Mucosa of descending colon (tissue), 3 donors: ENCODE data around the gene MYH7. TPM values are rescaled to one million over a fixed set of nuclear protein-coding genes. Genes with fewer than 3 reads are reported as not detected.

Experiments used
- ATAC-seq: fragments of 200-7000 bp; cut with Tn5 transposase; one replicate; pipeline ENCODE4 v1.9.1; 2020; ENCODE audit warnings: mild to moderate bottlenecking, moderate library complexity
- DNase-seq, 3 donors: peaks; one replicate each; pipeline ENCODE4 v3.0.0-alpha.2; 2020
- H3K36me3 ChIP-seq: fragments of 200-600 bp; one replicate; pipeline ENCODE4 v1.8.0; 2021; ENCODE audit warnings: low read depth, mild to moderate bottlenecking
- H3K4me1 ChIP-seq: fragments of 200-600 bp; one replicate; pipeline ENCODE4 v1.8.0; 2021; ENCODE audit warnings: low read depth, mild to moderate bottlenecking
- H3K4me3 ChIP-seq: fragments of 200-600 bp; one replicate; pipeline ENCODE4 v1.8.0; 2021; ENCODE audit warnings: mild to moderate bottlenecking
- H3K9me3 ChIP-seq: fragments of 200-600 bp; one replicate; pipeline ENCODE4 v1.8.0; 2021; ENCODE audit warnings: mild to moderate bottlenecking
- intact Hi-C, 2 donors: fragments of 100-400 bp; cut with DNase I in 1 of 2; cut with micrococcal nuclease in 1 of 2; formaldehyde crosslinking; loops; one replicate each; pipeline versions ENCODE4 v1.11.0 to v1.11.1; 2022; cut with DNase I, micrococcal nuclease
- total RNA-seq, 3 donors: library from RNA; stranded (reverse); fragmentation: NEBNext Ultra II Directional in 2 of 3; extraction: Animal tissue kit (Norgen Biotek cat#: 25700) in 2 of 3; gene quantifications; one replicate each; pipeline versions ENCODE4 v1.2.1 to v1.2.4, GENCODE V29; 2021 to 2023
- TF ChIP-seq, protein P1 (sequence below): fragments of 200-600 bp; IDR thresholded peaks from one replicate; pipeline ENCODE4 v1.8.0; 2022; ENCODE audit warnings: antibody characterized with exemption, mild to moderate bottlenecking
- donor health status: DM: no; HTN: no; CAD: no; lungs with moderate emphysema.
- donor health status: DM: no; HTN: no; CAD: no.
- donor health status: DM: no; HTN: yes; CAD: no.

MYH7 gene
- total RNA-seq, 3 donors from 2014 or later: 0.13 to 6.2 (median 1.2) TPM

DNA sequence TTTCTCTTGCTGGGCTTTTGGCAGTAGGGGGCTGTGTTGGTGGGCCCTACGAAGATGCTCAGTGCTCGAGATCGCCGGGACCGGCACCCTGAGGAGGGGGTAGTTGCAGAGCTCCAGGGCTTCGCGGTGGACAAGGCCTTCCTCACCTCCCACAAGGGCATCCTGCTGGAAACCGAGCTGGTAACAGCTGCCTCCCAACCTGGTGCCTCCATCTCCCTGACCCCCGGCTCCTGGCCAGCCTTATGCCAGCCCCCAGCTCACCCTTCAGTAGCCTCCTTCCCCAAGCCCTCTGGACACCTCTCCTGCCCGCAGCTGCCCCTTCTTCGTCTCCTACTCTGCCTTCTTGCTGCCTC, 58.3 kb downstream of the MYH7 start:
- Histone ChIP-seq H3K4me1 (no peaks in the 10 kb centered on the region), H3K4me3 (no peak overlapping the region), H3K9me3 (no peaks in the 10 kb centered on the region), H3K36me3 (no peaks in the 10 kb centered on the region)
- DNase-seq (no peak), ATAC-seq (no peak)
- TF ChIP-seq, protein P1, sequence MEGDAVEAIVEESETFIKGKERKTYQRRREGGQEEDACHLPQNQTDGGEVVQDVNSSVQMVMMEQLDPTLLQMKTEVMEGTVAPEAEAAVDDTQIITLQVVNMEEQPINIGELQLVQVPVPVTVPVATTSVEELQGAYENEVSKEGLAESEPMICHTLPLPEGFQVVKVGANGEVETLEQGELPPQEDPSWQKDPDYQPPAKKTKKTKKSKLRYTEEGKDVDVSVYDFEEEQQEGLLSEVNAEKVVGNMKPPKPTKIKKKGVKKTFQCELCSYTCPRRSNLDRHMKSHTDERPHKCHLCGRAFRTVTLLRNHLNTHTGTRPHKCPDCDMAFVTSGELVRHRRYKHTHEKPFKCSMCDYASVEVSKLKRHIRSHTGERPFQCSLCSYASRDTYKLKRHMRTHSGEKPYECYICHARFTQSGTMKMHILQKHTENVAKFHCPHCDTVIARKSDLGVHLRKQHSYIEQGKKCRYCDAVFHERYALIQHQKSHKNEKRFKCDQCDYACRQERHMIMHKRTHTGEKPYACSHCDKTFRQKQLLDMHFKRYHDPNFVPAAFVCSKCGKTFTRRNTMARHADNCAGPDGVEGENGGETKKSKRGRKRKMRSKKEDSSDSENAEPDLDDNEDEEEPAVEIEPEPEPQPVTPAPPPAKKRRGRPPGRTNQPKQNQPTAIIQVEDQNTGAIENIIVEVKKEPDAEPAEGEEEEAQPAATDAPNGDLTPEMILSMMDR: no peak
- intact Hi-C loops: loop anchor here in 1 of 2 donors (5.0 kb wide), 1 partner anchor 50 kb away; no protein-coding TSS in a partner anchor

DNA sequence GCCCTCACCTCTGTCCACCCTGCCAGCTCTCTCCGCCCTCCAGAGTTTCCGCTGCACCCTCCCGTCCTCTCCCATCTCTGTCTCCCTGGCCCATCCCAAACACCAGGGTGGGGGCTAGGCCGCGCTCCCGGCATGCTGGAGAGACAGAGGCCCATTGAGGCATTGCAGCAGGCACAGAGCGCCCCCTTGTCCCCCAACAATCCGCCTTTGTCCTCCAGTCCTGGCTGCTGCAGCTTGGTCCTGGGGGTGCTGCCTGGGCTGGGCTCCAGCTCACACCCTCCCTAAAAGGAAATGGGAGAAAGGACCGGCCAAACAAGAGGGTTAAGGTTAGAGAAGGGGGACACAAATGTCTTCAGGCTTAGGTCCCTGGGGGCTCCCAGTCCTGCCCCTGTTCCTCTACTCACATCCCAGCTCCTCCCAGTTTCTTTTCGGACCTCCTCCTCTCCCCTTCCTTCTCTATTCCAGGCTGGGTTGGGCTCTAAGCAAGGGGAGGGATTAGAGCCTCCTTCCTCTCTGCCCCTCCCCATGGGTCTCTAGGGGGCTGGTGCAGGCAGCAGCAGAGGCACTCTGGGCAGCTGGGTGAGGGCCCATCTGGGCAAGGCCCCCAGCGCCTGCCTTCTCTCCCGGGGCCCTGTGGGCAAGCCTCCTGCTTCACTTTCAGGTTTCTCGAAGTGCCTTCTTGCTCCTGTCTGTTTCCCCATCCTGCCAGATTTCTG, 58.8 kb downstream of the MYH7 start, which contains the start of gene CMTM5:
Gene CMTM5, plus strand, starts transcription at position 565 of the 716 bp plus-strand sequence. CDS start 206 bp downstream, outside the sequence.
- DNase-seq (no peak), ATAC-seq (no peak)
- Histone ChIP-seq H3K4me1 (no peaks in the 10 kb centered on the region), H3K9me3 (no peaks in the 10 kb centered on the region), H3K36me3 (no peaks in the 10 kb centered on the region), H3K4me3 (no peak within 1 kb of the TSS)
- TF ChIP-seq, protein P1: no peak
- intact Hi-C loops: loop anchor here in 1 of 2 donors (5.0 kb wide), 1 partner anchor 49 kb away; no protein-coding TSS in a partner anchor

DNA sequence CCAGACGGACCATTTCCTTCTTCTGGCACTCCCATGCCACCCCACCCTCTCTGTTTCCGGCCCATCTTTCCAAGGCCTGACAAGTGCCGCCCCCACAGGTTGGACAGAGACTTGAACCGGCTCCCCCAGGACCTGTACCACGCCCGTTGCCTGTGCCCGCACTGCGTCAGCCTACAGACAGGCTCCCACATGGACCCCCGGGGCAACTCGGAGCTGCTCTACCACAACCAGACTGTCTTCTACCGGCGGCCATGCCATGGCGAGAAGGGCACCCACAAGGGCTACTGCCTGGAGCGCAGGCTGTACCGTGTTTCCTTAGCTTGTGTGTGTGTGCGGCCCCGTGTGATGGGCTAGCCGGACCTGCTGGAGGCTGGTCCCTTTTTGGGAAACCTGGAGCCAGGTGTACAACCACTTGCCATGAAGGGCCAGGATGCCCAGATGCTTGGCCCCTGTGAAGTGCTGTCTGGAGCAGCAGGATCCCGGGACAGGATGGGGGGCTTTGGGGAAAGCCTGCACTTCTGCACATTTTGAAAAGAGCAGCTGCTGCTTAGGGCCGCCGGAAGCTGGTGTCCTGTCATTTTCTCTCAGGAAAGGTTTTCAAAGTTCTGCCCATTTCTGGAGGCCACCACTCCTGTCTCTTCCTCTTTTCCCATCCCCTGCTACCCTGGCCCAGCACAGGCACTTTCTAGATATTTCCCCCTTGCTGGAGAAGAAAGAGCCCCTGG, 59.8 kb downstream of the MYH7 start:
- ATAC-seq (no peak), DNase-seq (no peak)
- intact Hi-C loops: loop anchor here in 1 of 2 donors (5.0 kb wide), 1 partner anchor 48 kb away; no protein-coding TSS in a partner anchor
- H3K36me3 ChIP-seq: no peaks in the 10 kb centered on the region
- H3K4me3 ChIP-seq: no peak overlapping the region
- no peaks in the 10 kb centered on the region for H3K4me1 ChIP-seq
- TF ChIP-seq, protein P1: no peak
- no peaks in the 10 kb centered on the region for H3K9me3 ChIP-seq

DNA sequence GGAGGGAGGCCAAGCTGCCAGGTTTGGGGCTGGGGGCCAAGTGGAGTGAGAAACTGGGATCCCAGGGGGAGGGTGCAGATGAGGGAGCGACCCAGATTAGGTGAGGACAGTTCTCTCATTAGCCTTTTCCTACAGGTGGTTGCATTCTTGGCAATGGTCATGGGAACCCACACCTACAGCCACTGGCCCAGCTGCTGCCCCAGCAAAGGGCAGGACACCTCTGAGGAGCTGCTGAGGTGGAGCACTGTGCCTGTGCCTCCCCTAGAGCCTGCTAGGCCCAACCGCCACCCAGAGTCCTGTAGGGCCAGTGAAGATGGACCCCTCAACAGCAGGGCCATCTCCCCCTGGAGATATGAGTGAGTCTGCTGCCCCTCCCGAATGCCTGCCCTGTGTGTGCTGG, 62.4 kb downstream of the MYH7 start:
- TF ChIP-seq, protein P1: no peak
- H3K4me1 ChIP-seq: no peaks in the 10 kb centered on the region
- intact Hi-C loops: no loop called here

DNA sequence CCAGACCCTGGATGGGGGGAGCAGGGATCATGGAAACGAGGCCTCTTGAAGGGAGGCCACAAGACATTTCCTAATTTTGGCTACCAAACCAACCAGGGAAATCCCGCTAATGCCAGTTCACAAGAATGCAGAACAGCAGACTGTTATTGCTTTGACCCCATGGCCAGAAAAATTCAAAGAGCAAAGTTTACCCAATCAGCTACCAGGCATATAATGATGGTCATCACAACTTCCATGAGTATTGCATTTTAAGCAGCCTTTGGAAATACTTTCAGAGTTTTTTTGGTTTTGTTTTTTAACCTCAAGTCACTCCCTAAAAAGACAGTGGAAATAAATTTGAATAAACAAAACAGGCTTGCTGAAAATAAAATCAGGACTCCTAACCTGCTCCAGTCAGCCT, 63.0 kb downstream of the MYH7 start, which contains the start of gene IL25:
Gene IL25, plus strand, starts transcription at position 301 of the 400 bp plus-strand sequence.
- H3K4me1 ChIP-seq: no peaks in the 10 kb centered on the region
- intact Hi-C loops: no loop called here
- H3K4me3 ChIP-seq: no peak within 1 kb of the TSS
- TF ChIP-seq, protein P1: no peak
- no peaks in the 10 kb centered on the region for H3K9me3 ChIP-seq
- ATAC-seq: no peak
- H3K36me3 ChIP-seq: no peaks in the 10 kb centered on the region
- no peak for DNase-seq

More for the DNA sequence above, 62.4 kb downstream of the MYH7 start:
- Histone ChIP-seq H3K36me3 (no peaks in the 10 kb centered on the region), H3K4me3 (no peak overlapping the region), H3K9me3 (no peaks in the 10 kb centered on the region)
- no peak for DNase-seq
- ATAC-seq: no peak
